Effector CD8-positive, alpha-beta T cell (primary cell): ENCODE measurements around the gene PCF11.
"Not testable (repeated sequence)": the region's sequence is repeated elsewhere in the genome, so short reads cannot be mapped to it uniquely, and the experiment has no call there.

Source experiments
- DNase-seq: peaks from one replicate; lab custom pipeline; 2025; lab: John Stamatoyannopoulos, UW
- total RNA-seq, 4 experiments: gene quantifications; one replicate each; lab custom pipeline; 2026; lab: John Stamatoyannopoulos, UW

Gene PCF11
- total RNA-seq = 293 to 557 (median 402) reads per million in 4 experiments

- DNase-seq = no peak
Observed at GRCh38 chr11:83156996-83157593, at the start of gene PCF11. TSS of gene PCF11 (plus strand) at chr11:83157131. CDS start at chr11:83157440, 309 bp downstream.

DNA sequence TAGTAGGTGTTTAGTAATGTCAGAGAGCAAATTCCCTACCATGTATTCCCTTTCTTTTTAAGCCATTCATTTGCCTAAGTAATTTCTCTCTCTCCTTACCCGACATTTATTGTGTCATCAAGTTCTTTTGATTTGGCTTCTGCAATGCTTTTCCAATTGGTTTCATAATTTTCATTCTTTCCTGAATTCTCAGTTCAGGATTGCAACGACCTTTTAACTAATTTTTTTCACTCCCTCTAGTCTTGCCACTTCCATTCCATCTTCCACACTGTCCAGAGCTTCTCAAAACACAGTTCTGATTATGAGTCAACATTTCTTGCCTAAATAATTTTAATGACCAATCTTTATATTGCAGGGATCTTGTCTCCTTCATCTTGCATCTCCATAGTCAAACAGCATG lies 44.0 kb upstream of the PCF11 start:
- DNase-seq = no peak

DNA sequence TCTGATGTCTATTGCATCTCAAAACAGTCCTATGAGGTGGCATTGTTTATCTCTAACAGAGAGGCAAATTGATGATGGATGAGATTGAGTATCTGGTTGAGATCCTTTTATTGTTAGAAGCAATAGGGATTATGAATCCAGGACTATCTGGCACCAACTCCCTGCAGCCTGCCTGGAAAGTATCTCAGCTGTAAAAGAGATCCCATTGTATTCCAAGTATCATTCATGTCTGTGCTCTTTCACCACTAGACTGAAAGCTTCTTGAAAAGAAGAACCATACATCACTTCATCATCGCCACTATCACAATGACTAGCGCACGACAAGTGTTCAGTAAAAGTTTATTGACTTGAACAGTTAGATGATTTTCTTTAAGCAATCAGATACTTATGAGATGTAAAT lies 41.9 kb upstream of the PCF11 start:
- DNase-seq = no peak

GRCh38 chr11:83115551-83115950 lies 41.4 kb upstream of the PCF11 start:
- no peak for DNase-seq

DNA sequence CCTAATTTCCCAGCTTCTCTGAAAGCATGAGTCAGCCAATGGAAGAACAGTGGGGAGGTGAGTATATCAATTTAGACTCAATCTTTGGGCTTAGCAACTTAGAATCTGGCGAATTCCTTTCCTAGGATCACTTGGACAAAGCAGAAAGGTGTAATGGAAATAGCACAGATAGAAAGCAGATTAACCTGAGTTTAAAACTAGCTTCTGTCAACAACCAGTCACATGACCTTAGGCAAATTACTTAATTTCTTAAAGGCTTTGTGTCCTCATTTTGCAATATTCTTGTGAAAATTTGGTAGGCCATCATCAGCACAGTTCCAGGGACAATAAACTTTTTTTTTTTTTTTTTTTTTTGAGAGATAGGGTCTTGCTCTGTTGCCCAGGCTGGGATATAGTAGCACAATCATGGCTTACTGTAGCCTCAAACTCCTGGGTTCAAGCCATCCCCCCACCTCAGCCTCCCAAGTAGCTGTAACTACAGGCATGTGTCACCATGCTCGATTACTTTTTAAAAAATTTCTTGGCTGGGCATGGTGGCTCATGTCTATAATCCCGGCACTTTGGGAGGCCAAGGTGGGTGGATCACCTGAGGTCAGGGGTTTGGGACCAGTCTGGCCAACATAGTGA lies 40.8 kb upstream of the PCF11 start:
- no peak for DNase-seq

DNA sequence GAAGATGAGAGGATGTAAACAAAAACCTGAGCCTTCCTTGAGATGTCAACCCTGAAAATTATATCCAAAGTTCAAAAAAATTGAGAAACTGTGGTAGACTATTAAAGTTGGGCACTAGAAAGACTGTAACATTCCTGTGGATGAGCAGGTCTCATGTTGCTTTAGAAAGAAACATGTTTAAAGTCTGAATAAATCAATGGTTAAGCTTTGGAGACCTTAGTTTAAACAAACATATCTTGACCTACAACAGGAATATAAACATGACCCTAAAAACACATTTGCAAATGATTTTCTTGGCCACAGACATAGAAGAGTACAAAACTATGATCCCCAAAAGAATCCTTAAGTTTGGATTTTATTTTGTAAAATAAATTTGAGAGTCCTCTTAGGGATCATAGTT lies 38.1 kb upstream of the PCF11 start:
- DNase-seq = no peak

DNA sequence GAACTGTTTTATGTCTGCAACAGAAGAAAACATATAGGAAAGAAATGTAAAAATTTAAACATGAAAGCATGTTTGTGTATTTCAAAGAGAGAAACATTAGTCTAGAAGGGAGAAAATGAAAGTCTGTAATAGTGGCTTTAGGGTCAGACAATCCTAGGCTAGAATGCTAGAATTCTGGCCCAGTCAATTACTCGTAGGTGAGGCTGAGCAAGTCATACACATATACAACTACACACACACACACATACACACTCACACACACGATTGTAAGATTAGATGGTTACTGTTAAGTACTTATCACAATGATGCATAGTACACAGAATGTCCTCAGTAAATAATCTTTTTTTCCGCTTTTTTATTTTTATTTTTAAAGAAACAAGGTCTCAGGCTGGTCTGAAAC lies 37.7 kb upstream of the PCF11 start:
- DNase-seq = no peak

- DNase-seq = no peak
Observed at GRCh38 chr11:83120327-83120726, 36.6 kb upstream of the PCF11 start.

- DNase-seq = no peak
Observed at GRCh38 chr11:83122050-83122449, 34.9 kb upstream of the PCF11 start.

- no peak for DNase-seq
Observed at GRCh38 chr11:83122766-83123165, 34.2 kb upstream of the PCF11 start.

DNA sequence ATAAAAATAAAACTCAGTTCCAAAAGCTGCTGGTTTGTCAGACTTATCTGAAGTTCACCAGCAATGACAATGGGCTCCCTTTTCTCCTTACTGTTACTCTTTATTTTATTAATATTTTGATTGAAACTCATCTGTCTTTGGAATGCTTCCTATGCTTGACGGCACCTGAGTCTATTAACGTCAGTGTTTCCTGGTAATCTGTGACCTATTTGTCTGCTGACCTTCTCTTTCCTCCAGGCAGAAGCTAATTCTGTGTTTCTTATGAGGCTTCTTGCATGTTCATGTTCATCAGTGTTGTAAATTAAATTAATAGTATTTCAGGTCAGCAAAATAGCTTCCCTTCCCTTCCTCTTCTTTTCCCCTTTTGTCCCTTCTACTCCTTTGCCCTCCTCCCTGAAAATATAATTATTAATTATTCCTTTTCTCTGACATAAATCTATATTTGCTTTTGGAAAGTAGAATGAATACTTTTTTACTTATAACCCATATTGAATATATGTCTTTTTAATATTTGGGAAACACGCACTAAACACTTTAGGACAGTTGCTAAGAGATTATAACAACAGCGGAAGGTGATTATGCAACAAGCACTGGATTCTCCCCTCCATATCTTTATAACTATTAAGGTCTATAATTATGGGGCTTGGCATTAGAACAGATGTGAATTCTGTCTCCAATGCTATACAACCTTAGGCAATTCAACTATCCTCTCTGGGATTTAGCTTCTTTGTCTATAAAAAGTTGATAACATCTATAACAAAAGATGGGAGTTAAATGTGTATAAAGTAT lies 32.1 kb upstream of the PCF11 start:
- DNase-seq = no peak

GRCh38 chr11:83125577-83125976 lies 31.4 kb upstream of the PCF11 start:
- DNase-seq = no peak

- DNase-seq = no peak
Observed at GRCh38 chr11:83127310-83127637, 29.7 kb upstream of the PCF11 start.

GRCh38 chr11:83132191-83132590 lies 24.7 kb upstream of the PCF11 start:
- no peak for DNase-seq

DNA sequence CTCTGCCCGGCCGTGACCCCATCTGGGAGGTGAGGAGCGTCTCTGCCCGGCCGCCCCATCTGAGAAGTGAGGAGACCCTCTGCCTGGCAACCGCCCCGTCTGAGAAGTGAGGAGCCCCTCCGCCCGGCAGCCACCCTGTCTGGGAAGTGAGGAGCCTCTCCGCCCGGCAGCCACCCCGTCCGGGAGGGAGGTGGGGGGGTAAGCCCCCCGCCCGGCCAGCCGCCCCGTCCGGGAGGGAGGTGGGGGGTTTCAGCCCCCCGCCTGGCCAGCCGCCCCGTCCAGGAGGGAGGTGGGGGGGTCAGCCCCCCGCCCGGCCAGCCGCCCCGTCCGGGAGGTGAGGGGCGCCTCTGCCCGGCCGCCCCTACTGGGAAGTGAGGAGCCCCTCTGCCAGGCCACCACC lies 23.7 kb upstream of the PCF11 start:
- not testable (repeated sequence) for DNase-seq

DNA sequence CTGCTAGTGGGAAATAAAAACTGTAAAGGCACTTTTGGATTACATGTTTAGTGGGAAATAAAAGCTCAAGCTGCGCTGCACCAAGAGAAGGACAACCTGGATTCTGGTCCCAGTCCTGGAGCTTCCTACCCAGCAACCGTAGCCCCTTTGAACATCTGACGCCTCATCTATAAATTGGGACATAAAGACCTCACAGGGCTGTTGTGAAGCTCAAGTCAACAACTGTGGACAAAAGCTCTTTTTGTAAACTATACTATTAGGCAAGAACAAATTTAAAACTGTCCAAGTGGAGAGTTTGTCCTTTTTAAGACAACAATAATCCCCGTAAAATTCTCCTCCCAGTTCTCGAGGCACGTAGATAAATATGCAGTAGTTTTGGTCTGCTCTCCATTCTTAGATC lies 17.6 kb upstream of the PCF11 start:
- DNase-seq = no peak

GRCh38 chr11:83140691-83141455 lies 16.1 kb upstream of the PCF11 start:
- DNase-seq = no peak

- DNase-seq = no peak
Observed at GRCh38 chr11:83147895-83148294, 9.0 kb upstream of the PCF11 start.

DNA sequence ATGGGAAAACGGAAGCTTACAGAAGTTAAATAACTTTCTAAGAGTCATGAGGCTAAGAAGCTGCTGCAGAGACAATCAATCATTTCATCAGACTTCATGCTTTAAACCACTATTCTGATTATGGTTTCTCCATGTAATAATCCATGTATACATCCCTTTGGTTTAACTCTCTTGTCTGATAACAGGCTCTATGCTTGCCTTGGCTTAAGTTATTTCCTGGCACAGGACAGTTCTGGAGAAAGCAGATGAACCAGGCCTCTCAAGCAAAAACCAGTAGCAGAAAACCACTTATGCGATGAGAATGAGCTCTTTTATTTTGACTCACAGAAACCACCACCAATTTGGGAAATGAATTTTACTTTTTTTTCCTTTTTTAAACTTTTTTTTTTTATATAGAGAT lies 6.5 kb upstream of the PCF11 start:
- no peak for DNase-seq

- DNase-seq = no peak
Observed at GRCh38 chr11:83151274-83151977, 5.5 kb upstream of the PCF11 start.

DNA sequence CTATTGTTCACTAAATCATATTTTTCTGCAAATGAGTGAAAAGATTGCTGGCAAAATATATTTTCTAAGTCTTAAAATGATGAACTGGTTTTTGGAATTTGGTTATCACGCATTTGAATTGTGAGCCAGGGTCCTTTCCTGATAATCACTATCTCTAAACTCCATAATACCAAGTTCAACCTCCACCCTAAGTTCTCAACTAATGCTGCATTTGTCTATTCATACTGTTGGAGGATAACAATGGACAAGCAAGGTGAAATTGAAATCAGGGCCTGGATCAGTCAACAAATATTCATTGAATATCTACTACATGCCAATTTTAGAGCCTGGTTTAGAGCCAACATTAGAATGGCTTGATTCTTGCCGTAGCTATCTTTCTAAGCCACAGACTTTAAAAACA lies 4.7 kb upstream of the PCF11 start:
- DNase-seq = no peak

GRCh38 chr11:83153764-83154163 lies 3.2 kb upstream of the PCF11 start:
- DNase-seq = no peak
